HG03108 (cell line): ENCODE measurements around the gene GPX8.

ENCODE experiments used
- ATAC-seq: cut with Tn5 transposase; IDR thresholded peaks from one replicate; pipeline ENCODE4 v1.9.1; 2021; ENCODE audit warnings: moderate library complexity; ENCODE audit not compliant: unreplicated experiment

The GPX8 gene

GRCh38 chr5:55172051-55172899 is 12.3 kb downstream of the GPX8 start:
- ATAC-seq = peak; percentile 62

GRCh38 chr5:55172937-55173686 is 13.1 kb downstream of the GPX8 start, which contains the start of gene CDC20B:
Gene CDC20B (minus strand): TSS chr5:55173177. CDS start chr5:55173000, 177 bp downstream.
- peak; percentile 77 for ATAC-seq

DNA sequence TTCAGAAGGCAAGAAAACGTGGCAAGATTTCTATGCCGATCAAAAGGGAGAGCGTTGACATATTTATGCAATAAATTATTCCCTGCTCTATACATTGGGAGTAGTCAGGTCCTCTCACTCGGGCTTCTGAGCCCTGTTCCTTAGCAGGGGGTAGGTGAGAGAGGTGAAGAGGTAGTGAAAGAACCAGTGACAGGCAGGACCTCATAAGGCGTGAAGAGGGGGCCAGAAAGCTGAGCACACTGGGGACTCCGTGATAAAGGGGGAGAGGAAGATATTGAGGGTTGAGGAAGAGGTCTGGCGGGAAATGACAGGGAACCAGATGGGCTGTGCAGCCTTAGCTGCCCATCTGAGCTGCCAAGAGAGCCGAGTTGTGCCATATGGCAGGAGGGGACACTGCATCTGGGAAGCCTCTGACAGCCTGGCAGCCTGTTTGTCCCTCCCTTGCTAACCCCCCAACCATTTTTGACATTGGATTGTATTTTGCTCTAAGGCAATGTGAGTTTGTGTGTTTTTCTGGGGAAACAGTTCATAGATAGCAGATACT is 13.8 kb downstream of the GPX8 start:
- ATAC-seq = no peak

DNA sequence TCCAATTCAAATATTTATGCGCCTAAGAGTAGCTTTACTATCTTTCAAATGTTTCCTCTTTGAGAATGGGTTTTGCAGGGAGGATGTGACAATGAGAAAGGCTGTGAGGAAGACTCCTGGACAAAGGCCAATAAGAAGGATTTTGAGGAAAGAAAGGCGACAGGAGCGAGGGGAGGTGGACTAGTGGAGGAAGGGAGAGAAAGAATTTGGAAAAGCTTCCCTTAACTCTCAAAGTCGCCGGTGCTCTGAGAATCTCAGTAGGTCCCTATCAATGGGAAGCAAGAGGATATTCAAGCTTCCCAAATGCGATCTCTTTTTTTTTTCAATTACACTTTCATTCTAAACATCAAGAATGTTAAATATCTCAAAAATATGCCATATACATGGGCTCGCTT is 15.8 kb downstream of the GPX8 start:
- no peak for ATAC-seq

GRCh38 chr5:55176176-55176818 is 16.3 kb downstream of the GPX8 start:
- ATAC-seq = no peak

GRCh38 chr5:55177078-55177477 is 17.1 kb downstream of the GPX8 start:
- ATAC-seq = no peak

GRCh38 chr5:55180016-55180415 is 20.0 kb downstream of the GPX8 start:
- no peak for ATAC-seq

GRCh38 chr5:55187370-55187769 is 27.4 kb downstream of the GPX8 start:
- no peak for ATAC-seq

- no peak for ATAC-seq
Observed at GRCh38 chr5:55188656-55189540, 28.9 kb downstream of the GPX8 start.

DNA sequence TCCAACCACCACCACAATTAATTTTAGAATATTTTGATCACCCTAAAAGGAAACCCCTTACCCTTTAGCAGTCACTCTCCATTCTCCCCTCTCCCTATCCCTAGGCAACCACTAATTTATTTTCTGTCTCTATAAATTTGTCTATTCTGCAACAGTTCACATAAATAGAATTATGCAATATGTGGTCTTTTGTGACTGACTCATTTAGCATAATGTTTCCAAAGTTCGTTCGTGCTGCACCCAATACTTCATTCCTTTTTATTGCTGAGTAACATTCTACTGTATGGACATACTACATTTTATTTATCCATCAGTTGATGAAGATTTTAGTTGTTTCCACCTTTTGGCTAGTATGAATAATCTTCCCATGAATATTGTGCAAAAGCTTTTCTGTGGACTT is 31.2 kb downstream of the GPX8 start:
- no peak for ATAC-seq

DNA sequence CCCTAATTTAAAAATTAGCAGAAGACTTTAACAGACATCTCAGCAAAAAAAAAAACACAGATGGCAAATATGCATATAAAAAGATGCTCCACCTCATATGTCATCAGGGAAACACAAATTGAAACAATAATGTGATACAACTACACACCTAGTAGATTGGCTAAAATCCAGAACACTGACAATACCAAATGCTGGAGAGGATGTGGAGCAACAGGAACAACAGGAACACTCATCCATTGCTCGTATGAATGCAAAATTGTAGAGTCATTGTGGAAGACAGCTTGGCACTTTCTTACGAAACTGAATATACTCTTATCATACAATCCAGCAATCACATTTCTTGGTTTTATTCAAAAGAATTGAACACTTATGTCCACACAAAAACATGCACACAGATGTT is 45.0 kb downstream of the GPX8 start:
- ATAC-seq = no peak

DNA sequence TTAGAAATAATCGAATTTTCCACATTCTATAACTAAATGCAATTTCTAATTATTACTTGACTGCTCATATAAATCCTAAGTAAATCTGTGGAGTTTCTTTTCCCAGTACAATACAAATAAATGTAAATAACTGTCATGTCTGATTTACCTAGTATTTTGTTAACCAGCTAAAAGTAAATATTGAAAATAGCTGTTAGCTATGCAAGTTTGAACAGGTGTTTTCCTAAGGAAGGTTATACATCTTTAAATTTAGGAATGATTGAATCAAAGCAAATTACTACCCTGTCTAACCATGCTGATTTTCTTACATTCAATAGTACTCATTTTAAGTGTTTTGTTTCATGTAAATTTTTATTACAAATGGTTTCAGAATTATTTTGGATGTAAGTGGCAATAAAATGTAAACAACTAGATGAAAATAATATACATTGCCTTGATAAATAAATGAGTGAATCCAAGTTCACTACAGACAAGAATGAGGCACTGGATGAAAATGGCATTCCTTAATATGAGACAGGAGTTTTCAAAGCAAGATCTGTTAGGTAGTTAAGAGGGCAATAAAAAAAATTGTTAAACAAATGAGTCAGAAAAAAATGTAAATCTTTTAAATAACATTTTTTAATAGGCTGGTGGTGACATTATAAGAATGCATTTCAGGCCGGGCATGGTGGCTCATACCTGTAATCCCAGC is 51.4 kb downstream of the GPX8 start:
- no peak for ATAC-seq
